Chondrocyte (in vitro differentiated cells): ENCODE data around the gene SSRP1. TPM values are rescaled to one million over a fixed set of nuclear protein-coding genes. Genes with fewer than 3 reads are reported as not detected.

Experiments
- DNase-seq: peaks from one replicate; pipeline ENCODE4 v3.0.0; 2021; ENCODE audit warnings: mixed read lengths, low spot score
- H3K27ac Mint-ChIP-seq: one replicate; pipeline ENCODE4 v1.8.0; 2021; ENCODE audit warnings: mild to moderate bottlenecking, moderate library complexity, mixed read lengths; ENCODE audit not compliant: unreplicated experiment
- H3K27me3 Mint-ChIP-seq: 2 replicates; pipeline ENCODE4 v1.8.0; 2021; ENCODE audit warnings: low read depth, mixed read lengths
- H3K36me3 Mint-ChIP-seq: 2 replicates; pipeline ENCODE4 v1.8.0; 2021; ENCODE audit warnings: low read depth, mixed read lengths
- H3K4me1 Mint-ChIP-seq: 2 replicates; pipeline ENCODE4 v1.8.0; 2021; ENCODE audit warnings: low read depth, mild to moderate bottlenecking, mixed read lengths
- H3K4me3 Mint-ChIP-seq: one replicate; pipeline ENCODE4 v1.8.0; 2021; ENCODE audit warnings: mild to moderate bottlenecking, moderate library complexity, mixed read lengths; ENCODE audit not compliant: unreplicated experiment
- H3K9me3 Mint-ChIP-seq: 2 replicates; pipeline ENCODE4 v1.8.0; 2021; ENCODE audit warnings: low read depth, mixed read lengths
- total RNA-seq: library from RNA; stranded (reverse); gene quantifications from 3 replicates; pipeline ENCODE4 v1.2.1, GENCODE V29; 2021
- TF ChIP-seq, protein P1 (sequence below): fragments of 200-600 bp; sonication (generic); IDR thresholded peaks from 2 replicates; pipeline ENCODE4 v1.5.0; 2021; ENCODE audit warnings: antibody characterized with exemption, mild to moderate bottlenecking, moderate library complexity

SSRP1 gene
- total RNA-seq, 1 donor from 2014 or later: 58.8 TPM

DNA sequence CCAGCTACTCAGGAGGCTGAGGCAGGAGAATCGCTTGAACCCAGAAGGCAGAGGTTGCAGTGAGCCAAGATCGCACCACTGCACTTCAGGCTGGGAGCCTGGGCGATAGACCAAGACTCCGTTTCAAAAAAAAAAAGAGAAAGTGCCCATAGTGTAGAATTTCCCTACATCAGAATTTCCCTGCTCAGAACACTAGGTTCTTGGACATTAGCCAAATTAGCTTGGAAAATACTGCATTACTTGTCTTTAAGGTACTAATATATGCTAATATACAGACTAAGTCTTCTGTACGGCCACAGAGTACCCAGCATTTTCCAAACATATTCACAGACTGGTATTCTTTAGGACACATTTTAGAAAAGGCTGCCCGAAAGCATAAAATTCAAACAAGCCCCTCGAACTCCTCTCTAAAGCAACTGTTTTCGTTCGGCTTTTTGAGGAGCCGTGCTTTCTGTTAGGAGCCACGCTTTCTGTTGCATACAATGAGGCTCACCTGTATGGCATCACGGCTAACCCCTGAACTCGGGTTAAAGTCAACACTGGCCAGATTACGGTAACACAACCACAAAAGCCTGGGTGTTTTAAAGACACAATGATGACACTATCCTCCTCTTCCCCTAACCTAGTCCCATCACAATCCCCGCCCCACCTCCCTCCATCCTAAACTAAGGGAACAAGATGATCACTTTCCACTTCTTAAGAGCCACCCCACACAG is 29.4 kb downstream of the SSRP1 start:
- Mint-ChIP-seq H3K4me3 (no peak overlapping the region), H3K9me3 (no peaks in the 10 kb centered on the region), H3K27me3 (no peaks in the 10 kb centered on the region), H3K4me1 (peaks cover 81% of the 10 kb centered on the region), H3K36me3 (peaks cover 38% of the 10 kb centered on the region), H3K27ac (peak overlapping the region; percentile 36)
- DNase-seq: no peak
- TF ChIP-seq, protein P1, sequence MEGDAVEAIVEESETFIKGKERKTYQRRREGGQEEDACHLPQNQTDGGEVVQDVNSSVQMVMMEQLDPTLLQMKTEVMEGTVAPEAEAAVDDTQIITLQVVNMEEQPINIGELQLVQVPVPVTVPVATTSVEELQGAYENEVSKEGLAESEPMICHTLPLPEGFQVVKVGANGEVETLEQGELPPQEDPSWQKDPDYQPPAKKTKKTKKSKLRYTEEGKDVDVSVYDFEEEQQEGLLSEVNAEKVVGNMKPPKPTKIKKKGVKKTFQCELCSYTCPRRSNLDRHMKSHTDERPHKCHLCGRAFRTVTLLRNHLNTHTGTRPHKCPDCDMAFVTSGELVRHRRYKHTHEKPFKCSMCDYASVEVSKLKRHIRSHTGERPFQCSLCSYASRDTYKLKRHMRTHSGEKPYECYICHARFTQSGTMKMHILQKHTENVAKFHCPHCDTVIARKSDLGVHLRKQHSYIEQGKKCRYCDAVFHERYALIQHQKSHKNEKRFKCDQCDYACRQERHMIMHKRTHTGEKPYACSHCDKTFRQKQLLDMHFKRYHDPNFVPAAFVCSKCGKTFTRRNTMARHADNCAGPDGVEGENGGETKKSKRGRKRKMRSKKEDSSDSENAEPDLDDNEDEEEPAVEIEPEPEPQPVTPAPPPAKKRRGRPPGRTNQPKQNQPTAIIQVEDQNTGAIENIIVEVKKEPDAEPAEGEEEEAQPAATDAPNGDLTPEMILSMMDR: no peak

- Mint-ChIP-seq H3K4me3 (no peak overlapping the region), H3K4me1 (peaks cover 73% of the 10 kb centered on the region), H3K27ac (no peak overlapping the region), H3K27me3 (no peaks in the 10 kb centered on the region), H3K9me3 (no peaks in the 10 kb centered on the region), H3K36me3 (peaks cover 46% of the 10 kb centered on the region)
- TF ChIP-seq, protein P1: no peak
- DNase-seq: no peak
These were observed 30.2 kb downstream of the SSRP1 start for GRCh38 chr11:57305523-57305922.

DNA sequence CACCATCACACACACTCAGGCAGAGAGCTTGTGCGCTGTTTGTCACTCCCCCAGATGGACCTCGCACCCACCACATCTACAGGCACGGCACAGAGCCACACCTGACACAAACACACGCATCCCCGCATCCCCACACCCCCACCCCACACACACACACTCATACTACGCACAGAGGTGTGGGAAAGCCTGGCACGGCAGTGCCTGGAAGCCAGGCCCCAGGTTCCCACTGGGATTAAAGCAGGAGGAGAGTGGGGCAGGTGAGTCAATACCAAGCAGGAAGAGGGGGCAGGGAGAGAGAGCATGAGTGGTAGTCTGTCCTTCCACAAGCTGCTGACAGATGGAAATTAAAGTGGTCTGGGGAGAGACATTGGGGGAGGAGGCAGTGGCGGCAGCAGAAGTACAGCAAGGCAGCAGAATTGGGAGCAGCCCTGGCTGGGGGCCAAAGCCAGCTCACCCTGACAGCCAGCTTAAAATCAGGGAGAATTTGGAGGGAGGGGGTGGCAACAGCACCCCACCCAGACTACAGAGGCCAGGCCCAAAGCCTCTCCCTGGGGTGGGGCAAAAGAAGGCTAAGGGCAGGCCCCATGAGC is 31.6 kb downstream of the SSRP1 start:
- TF ChIP-seq, protein P1: no peak
- peaks cover 3% of the 10 kb centered on the region for H3K9me3 Mint-ChIP-seq
- no peaks in the 10 kb centered on the region for H3K27me3 Mint-ChIP-seq
- H3K4me1 Mint-ChIP-seq: peaks cover 59% of the 10 kb centered on the region
- peaks cover 45% of the 10 kb centered on the region for H3K36me3 Mint-ChIP-seq
- H3K4me3 Mint-ChIP-seq: peak overlapping the region; percentile 40
- no peak for DNase-seq
- peak overlapping the region; percentile 88 for H3K27ac Mint-ChIP-seq

DNA sequence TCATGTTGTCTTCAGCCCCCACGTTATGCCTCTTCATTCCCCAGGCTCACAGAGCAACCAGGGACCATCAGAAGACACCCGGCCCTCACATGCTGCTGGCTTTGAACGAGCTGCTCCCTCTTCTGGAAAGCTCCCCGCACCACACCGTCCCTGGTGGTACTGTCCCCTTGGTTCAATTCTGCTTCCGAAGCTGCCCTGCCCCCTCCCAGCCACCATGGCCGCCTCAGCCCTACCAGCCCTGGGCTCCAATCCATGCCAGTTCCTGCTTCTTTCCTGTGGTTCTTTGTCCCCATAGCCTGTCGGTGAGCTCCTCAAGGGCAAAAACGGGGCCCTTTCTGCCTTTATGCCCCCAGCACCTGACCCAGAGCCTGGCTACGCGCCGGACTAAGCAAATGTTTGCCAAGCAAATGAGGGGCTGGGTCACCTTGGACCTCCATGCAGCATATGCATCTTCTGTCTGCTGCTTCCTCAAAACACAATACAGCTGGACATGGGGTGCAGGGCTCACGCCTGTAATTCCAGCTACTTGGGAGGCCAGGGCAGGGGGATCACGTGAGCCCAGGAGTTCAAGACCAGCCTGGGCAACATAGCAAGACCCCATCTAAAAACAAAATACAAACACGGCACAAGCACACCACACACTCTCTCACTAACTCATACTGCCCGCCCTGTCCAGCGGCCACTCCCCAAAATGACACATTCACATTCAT is 32.3 kb downstream of the SSRP1 start:
- peak overlapping the region; percentile 88 for H3K27ac Mint-ChIP-seq
- H3K27me3 Mint-ChIP-seq: no peaks in the 10 kb centered on the region
- peaks cover 3% of the 10 kb centered on the region for H3K9me3 Mint-ChIP-seq
- H3K4me1 Mint-ChIP-seq: peaks cover 52% of the 10 kb centered on the region
- no peak overlapping the region for H3K4me3 Mint-ChIP-seq
- no peak for DNase-seq
- TF ChIP-seq, protein P1: no peak
- H3K36me3 Mint-ChIP-seq: peaks cover 41% of the 10 kb centered on the region

DNA sequence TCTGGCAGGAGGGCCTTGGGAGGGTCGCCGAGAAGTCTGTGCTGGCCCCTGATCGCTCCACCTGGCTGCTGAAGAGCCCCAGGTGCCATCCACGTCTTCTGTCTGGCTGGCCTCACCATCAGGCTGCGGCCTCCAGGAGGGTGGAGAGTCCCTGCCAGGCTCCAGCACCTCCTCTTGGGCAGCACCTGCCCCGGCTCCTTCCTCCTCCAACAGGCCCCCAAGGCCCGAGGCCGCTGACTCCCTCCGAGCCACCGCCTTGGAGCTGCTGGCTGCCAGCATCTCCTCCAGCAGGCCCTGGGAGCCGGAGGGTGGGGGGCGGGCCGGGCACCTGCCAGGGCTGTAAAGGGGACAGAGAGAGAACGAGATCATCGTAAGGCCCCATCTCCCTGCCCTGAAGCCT is 33.2 kb downstream of the SSRP1 start:
- no peak for DNase-seq
- H3K4me1 Mint-ChIP-seq: peaks cover 43% of the 10 kb centered on the region
- peaks cover 46% of the 10 kb centered on the region for H3K36me3 Mint-ChIP-seq
- H3K9me3 Mint-ChIP-seq: peaks cover 3% of the 10 kb centered on the region
- no peaks in the 10 kb centered on the region for H3K27me3 Mint-ChIP-seq
- TF ChIP-seq, protein P1: no peak
- H3K4me3 Mint-ChIP-seq: no peak overlapping the region
- H3K27ac Mint-ChIP-seq: no peak overlapping the region
